ENCODE data around the gene ECHDC1. TPM values are rescaled to one million over a fixed set of nuclear protein-coding genes. Genes with fewer than 3 reads are reported as not detected.

ECHDC1 gene
- total and polyA plus RNA-seq, 12 donors, result 25.0 to 98.7 (median 38.4) TPM

DNA sequence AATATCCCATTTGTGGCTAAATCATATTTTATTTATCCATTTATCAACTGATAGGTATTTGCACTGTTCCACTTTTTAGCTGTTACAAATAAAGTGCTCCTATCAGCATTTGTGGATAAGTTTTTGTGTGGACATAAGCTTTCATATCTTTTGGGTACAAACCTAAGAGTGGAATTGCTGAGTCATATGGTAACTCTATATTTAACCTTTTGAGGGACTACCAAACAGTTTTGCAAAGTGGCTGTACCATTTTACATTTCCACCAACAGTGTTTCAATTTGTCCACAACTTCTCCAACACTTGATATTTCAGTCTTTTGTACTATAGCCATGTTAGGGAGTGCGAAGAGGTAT, 23.6 kb upstream of the ECHDC1 start:
- no peak overlapping the region for H3K27ac ChIP-seq
- no peak for DNase-seq
- H3K9me3 ChIP-seq (replicated peaks in 1 of 3), result no peaks in the 10 kb centered on the region
- no peaks in the 10 kb centered on the region for H3K27me3 ChIP-seq
- TF ChIP-seq, protein P1, sequence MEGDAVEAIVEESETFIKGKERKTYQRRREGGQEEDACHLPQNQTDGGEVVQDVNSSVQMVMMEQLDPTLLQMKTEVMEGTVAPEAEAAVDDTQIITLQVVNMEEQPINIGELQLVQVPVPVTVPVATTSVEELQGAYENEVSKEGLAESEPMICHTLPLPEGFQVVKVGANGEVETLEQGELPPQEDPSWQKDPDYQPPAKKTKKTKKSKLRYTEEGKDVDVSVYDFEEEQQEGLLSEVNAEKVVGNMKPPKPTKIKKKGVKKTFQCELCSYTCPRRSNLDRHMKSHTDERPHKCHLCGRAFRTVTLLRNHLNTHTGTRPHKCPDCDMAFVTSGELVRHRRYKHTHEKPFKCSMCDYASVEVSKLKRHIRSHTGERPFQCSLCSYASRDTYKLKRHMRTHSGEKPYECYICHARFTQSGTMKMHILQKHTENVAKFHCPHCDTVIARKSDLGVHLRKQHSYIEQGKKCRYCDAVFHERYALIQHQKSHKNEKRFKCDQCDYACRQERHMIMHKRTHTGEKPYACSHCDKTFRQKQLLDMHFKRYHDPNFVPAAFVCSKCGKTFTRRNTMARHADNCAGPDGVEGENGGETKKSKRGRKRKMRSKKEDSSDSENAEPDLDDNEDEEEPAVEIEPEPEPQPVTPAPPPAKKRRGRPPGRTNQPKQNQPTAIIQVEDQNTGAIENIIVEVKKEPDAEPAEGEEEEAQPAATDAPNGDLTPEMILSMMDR (IDR thresholded peaks at IDR 0.05), result no peak
- TF ChIP-seq POLR2A (IDR thresholded peaks at IDR 0.05), result no peak
- H3K4me1 ChIP-seq (replicated peaks in 1 of 2), result no peaks in the 10 kb centered on the region
- WGBS, 4 donors, result 76 to 98% (median 96%) methylated on average over 1 of the region's 1 CpG
- intact Hi-C loops (cut with DNase I), result no loop called here
- H3K4me3 ChIP-seq, result no peak overlapping the region
- no peaks in the 10 kb centered on the region for H3K36me3 ChIP-seq (replicated peaks in 1 of 2)

DNA sequence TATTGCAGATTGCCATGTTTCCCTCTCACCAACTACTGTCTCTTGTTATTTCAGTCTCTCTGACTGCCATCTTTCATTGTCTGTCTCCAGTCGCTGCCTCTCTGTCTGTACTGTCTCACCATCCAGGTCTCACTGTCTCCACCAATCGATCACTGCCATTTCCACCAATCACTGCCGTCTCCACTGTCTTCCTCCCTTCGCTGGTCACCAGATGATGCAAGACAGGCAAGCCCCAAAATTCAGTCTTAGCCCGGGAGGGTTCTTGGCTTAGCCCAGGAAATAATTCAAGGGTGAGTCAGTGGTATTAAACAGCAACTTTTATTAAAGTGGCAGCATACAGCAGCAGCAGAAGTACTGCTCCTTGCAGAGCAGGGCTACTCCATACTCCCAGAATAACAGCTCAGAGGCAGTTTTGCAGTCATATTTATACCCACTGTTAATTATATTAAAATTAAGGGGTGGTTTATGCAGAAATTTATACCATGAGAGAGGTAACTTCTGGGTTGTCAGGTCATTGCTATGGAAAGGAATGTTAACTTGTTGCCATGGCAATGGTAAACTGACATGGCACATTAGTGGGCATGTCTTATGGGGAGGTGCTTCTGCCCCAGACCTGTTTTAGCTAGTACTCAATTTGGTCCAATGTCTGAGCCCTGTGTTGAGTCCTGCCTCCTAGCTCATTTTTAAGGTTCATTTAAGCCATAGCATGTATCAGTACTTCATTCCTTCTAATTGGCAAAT, 23.0 kb upstream of the ECHDC1 start:
- Histone ChIP-seq H3K36me3 (replicated peaks in 1 of 2) (no peaks in the 10 kb centered on the region), H3K9me3 (replicated peaks in 1 of 3) (no peaks in the 10 kb centered on the region), H3K4me3 (no peak overlapping the region), H3K27me3 (no peaks in the 10 kb centered on the region), H3K27ac (peak overlapping the region in 1 of 5 donors; percentile 3), H3K4me1 (replicated peaks in 1 of 2) (no peaks in the 10 kb centered on the region)
- WGBS, 4 donors, result 18 to 36% (median 29%) methylated on average over 5 of the region's 5 CpGs
- TF ChIP-seq, protein P1 (IDR thresholded peaks at IDR 0.05), result no peak
- no peak for TF ChIP-seq POLR2A (IDR thresholded peaks at IDR 0.05)
- peak in 5 of 7 donors; percentile 13 to 70 (median 27) for DNase-seq
- intact Hi-C loops (cut with DNase I), result no loop called here

DNA sequence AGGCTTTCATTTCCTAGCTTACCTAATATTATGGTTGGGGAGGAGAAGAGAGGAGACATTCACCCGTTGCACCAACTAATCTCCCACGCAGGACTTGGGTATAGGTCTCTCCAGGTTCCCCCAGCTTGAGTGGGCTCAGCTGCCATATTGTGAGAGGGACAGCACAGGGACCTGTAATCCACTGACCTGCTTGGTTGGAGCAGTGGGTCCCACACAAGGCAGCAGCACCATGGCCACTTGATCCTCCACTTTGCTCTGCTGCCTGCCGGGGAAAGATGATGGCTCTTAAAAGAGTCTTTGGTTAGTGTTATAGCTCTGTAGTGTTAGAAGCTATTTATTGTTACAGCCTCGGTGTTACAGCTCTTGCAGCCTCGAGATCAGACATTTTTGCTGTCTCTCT, 22.5 kb upstream of the ECHDC1 start:
- Histone ChIP-seq H3K36me3 (replicated peaks in 1 of 2) (no peaks in the 10 kb centered on the region), H3K27me3 (no peaks in the 10 kb centered on the region), H3K4me1 (replicated peaks in 1 of 2) (no peaks in the 10 kb centered on the region), H3K9me3 (replicated peaks in 1 of 3) (no peaks in the 10 kb centered on the region), H3K27ac (no peak overlapping the region), H3K4me3 (no peak overlapping the region)
- TF ChIP-seq, protein P1 (IDR thresholded peaks at IDR 0.05), result no peak
- TF ChIP-seq POLR2A (IDR thresholded peaks at IDR 0.05), result no peak
- intact Hi-C loops (cut with DNase I), result no loop called here
- WGBS, 4 donors, result 85 to 93% (median 86%) methylated on average over 5 of the region's 5 CpGs
- DNase-seq, result no peak

DNA sequence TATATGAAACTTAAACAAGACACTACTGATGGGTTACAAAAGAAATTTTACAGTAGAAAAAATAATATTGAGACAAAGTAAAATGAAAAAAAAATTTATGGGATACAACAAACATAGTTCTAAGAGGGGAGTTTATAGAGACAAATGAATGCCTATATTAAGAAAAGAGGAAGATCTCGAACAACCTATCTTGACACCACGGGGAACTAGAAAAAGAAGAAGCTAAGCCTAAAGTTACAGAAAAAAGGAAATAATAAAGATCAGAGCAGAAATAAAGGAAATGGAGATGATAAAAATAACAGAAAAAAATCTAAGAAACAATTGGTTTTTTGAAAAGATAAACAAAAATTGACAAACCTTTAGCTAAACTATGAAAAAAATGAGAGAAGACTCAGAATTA, 9.1 kb upstream of the ECHDC1 start:
- H3K27ac ChIP-seq, result no peak overlapping the region
- H3K27me3 ChIP-seq, result no peaks in the 10 kb centered on the region
- no peak overlapping the region for H3K4me3 ChIP-seq
- no peak for TF ChIP-seq POLR2A (IDR thresholded peaks at IDR 0.05)
- TF ChIP-seq, protein P1 (IDR thresholded peaks at IDR 0.05), result no peak
- no peaks in the 10 kb centered on the region for H3K9me3 ChIP-seq (replicated peaks in 1 of 3)
- no peaks in the 10 kb centered on the region for H3K4me1 ChIP-seq (replicated peaks in 1 of 2)
- no peaks in the 10 kb centered on the region for H3K36me3 ChIP-seq (replicated peaks in 1 of 2)
- DNase-seq, result no peak
- intact Hi-C loops (cut with DNase I), result no loop called here
- WGBS, 4 donors, result 74 to 85% (median 78%) methylated on average over 2 of the region's 2 CpGs
